Measurements from ENCODE around the gene KRT72.

KRT72 gene

GRCh38 chr12:52540531-52540930 is 60.7 kb downstream of the KRT72 start:
- peak overlapping the region; percentile 86 for H3K27ac ChIP-seq
- TF ChIP-seq CTCF (conservative IDR thresholded peaks at IDR 0.05; ENCODE audit: low read depth), result no peak
- no peak for DNase-seq (ENCODE audit: low spot score)
- ChIA-PET POLR2A (ENCODE audit: low non-redundant PET) (no interaction called here), CTCF (interaction anchor here (0.6 kb wide), 1 partner anchor 114 kb away, joined by 3 read pairs; no protein-coding TSS in a partner anchor)

GRCh38 chr12:52539821-52540173 is 61.5 kb downstream of the KRT72 start:
- CTCF ChIA-PET, result interaction anchor here (0.9 kb wide), 1 partner anchor 21 kb away, joined by 3 read pairs; no protein-coding TSS in a partner anchor
- POLR2A ChIA-PET (ENCODE audit: low non-redundant PET), result interaction anchor here (0.9 kb wide), 1 partner anchor 19 kb away, joined by 3 read pairs; the partner anchor contains the start of gene KRT5
- no peak for TF ChIP-seq CTCF (conservative IDR thresholded peaks at IDR 0.05; ENCODE audit: low read depth)
- no peak for DNase-seq (ENCODE audit: low spot score)
- H3K27ac ChIP-seq, result peak overlapping the region; percentile 86

- ChIA-PET POLR2A (ENCODE audit: low non-redundant PET) (interaction anchor here (0.9 kb wide), 1 partner anchor 19 kb away, joined by 3 read pairs; the partner anchor contains the start of gene KRT5), CTCF (interaction anchor here (0.6 to 0.9 kb wide), 4 partner anchors 22 to 438 kb away, joined by 3 to 5 read pairs (median 3); no protein-coding TSS in a partner anchor)
- no peak for TF ChIP-seq CTCF (conservative IDR thresholded peaks at IDR 0.05; ENCODE audit: low read depth)
- peak overlapping the region; percentile 86 for H3K27ac ChIP-seq
- DNase-seq (ENCODE audit: low spot score), result peak; percentile 86
Measured at GRCh38 chr12:52539083-52539820, 62.0 kb downstream of the KRT72 start.

- ChIA-PET CTCF (no interaction called here), POLR2A (ENCODE audit: low non-redundant PET) (no interaction called here)
- H3K27ac ChIP-seq, result peak overlapping the region; percentile 47
- DNase-seq (ENCODE audit: low spot score), result no peak
- no peak for TF ChIP-seq CTCF (conservative IDR thresholded peaks at IDR 0.05; ENCODE audit: low read depth)
Measured at GRCh38 chr12:52537101-52537500, 64.2 kb downstream of the KRT72 start.

Data from RWPE1 (cell line).